Stimulated activated CD4-positive, alpha-beta T cell treated with anti-CD3 and anti-CD28 coated beads, Interleukin-4, amount 100 ng/mL, for 48 hours (primary cell): Measurements from ENCODE around the gene NAALADL2.
"Not testable (repeated sequence)": the region's sequence is repeated elsewhere in the genome, so short reads cannot be mapped to it uniquely, and the experiment has no call there.

Experiments used
- DNase-seq, 2 donors: peaks; one replicate each; pipeline ENCODE4 v3.0.0-alpha.2; 2020; ENCODE audit warnings: low read depth in 2 of 2

NAALADL2 gene

DNA sequence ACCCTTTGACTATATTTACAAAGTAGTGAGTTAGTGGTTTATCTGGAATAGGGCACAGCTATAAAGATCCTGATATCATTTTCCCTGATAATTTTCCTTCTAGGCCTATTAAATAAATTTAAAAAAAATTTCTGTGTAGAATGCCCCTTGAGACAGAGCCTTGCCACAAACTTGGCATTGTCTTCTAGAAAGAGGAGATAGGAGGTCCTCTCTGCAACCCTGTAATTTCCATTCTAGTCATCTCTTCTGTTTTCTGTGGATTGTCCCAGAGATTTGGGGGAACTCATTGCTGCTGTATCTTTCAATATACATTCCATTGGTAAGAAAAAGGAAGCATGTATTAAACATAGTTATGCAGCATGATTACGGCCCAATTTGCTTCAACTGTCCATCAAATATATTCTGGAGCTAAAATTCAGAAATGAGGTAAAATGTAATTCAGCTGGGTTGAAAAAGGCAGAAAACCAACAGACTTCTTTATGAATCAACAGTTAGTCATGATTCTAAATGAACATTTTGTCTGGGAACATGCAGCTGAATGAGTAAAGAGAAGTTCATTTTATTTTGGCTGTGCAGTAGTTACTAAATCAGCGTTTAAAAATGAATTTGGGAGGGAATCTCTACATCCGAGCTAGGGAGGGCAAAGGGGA, 401.1 kb downstream of the NAALADL2 start:
- no peak for DNase-seq

GRCh38 chr3:175266478-175266877, 407.3 kb downstream of the NAALADL2 start:
- DNase-seq = no peak

DNA sequence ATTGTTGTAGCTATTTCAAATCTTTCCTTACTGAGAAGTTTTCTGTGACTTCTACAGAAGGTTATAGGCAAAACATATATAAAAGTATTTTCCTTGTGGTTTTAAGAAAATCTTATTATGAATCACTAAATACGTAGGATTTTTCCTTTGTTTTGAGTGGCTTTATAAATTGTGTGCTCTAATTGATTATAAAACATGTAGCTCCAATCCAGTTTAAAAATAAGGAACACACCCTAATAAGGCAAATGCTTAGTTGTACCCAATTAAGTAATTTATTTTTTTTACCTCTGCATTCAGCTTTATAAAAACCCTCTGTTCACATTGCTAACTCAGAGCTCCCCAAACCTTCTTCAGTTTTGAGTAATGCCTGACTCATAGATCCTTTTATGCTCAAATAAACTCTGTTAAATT, 408.0 kb downstream of the NAALADL2 start:
- DNase-seq = no peak

DNA sequence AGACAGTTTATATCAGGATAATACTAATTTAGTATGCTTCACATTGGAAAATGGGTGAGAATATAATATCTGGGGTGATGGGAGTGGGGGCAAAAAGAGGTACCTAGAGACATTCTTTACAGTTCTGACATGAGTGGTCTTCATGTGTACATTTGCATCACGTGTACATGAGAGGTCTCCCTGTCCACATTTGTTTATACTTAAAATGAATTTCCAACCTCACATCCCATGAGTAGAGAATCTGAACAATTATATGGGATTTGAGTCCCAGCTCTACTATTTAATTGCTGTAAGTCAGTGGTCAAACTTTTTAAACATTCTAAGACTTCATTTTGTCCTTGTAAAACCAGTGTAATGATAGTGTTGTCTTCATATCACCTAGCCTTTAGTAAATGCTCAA, 408.4 kb downstream of the NAALADL2 start:
- DNase-seq = no peak

DNA sequence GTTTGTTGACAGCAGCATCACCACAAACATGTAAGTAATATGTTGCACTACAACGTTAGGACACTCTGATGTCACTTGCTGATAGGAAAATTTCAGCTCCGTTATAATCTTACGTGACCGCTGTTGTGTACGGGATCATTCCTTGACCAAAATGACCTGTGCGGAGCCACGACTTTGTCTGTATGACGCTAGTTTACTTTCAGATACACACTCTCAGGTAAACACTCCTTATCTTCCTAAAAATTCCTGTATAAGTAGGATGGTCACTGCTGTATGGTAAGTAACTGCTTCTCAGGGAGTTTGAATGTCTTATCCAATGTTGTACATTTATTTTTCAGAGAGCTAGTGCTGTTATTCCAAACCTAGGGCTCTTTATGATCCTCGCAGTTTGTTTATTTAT, 410.3 kb downstream of the NAALADL2 start:
- no peak for DNase-seq

DNA sequence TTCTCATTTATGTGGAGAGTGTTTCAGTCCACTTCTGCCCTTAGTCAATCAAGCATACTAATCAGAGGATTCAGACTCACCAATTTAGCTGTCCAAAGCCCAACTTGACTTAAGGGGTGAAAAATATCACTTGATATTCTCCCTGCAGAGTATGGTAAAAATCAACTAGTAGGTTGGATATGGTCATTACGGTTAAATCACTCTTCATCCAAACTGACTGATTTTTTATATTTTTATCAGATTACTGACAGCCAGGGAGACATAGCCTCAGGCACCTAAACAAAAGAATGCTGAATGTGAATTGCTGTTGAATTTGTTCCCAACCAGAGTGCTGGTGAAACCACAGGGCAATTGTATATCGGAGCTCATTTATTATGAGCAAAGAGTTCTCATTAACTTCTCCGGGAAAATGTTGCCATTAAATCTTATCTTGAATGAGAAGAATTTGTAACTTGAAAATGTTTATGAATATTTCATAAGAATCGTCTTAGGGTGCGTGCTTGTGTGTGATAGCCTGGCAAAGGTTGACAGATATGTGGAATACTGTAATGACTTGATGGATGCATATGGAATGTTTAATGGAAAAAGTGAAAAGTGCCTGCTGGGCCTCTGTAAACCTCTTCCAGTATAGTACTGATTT, 411.2 kb downstream of the NAALADL2 start:
- DNase-seq = no peak

DNA sequence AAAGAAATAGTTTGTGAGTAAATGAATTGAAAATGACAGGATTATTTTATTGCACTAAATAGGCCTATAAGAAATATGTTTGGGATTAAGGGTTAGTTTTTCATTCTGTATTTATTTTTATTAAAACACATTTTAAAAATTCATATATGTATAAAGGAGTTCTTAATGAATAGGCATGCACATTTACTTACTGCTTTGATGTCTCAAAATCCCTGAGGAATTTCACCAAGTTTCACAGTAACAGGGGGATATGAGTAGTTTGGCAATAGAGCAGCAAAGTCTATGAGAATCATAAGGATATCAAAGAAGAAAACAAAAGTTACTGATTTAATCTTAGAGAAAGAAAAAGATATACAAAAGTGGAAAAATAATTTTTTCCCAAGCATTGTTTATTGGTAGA, 411.7 kb downstream of the NAALADL2 start:
- no peak for DNase-seq

GRCh38 chr3:175271465-175271864, 412.3 kb downstream of the NAALADL2 start:
- DNase-seq = not testable (repeated sequence)

DNA sequence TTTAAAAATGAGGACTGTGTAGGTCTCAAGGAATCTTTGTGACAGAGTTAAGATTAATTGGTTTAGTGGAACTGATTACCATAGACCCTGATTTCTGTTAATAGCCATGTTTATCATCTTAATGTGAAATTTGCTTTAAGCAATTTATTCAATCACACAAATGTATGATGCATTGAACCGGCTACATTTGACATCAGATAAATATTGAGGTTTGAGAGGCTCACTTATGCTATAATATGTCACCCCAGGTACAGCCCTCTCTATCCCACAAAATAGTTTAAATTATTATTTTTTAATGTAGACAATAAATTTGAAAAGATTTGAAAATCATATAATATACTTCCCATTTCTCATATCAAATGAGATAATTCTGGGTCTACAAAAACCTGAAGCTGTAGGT, 413.3 kb downstream of the NAALADL2 start:
- DNase-seq = no peak

DNA sequence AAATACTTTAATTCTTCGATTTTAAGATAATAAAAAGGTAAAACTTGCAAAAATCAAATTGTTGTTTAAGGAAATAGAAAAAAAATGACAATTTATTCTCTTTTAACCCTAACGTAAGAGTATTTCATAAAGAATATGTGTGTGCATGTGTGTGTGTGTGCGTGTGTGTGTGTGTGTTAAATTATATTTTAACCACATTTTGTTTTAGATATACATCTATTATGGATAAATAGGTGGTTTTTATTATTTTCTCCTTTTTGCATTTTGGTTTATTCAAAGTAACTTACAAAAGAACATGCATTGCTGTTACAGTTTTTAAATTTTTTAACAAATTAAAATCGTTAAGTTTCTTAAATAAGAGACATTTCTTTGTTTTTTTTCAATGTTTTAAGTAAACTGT, 414.4 kb downstream of the NAALADL2 start:
- DNase-seq = no peak

GRCh38 chr3:175274056-175274455, 414.9 kb downstream of the NAALADL2 start:
- no peak for DNase-seq

DNA sequence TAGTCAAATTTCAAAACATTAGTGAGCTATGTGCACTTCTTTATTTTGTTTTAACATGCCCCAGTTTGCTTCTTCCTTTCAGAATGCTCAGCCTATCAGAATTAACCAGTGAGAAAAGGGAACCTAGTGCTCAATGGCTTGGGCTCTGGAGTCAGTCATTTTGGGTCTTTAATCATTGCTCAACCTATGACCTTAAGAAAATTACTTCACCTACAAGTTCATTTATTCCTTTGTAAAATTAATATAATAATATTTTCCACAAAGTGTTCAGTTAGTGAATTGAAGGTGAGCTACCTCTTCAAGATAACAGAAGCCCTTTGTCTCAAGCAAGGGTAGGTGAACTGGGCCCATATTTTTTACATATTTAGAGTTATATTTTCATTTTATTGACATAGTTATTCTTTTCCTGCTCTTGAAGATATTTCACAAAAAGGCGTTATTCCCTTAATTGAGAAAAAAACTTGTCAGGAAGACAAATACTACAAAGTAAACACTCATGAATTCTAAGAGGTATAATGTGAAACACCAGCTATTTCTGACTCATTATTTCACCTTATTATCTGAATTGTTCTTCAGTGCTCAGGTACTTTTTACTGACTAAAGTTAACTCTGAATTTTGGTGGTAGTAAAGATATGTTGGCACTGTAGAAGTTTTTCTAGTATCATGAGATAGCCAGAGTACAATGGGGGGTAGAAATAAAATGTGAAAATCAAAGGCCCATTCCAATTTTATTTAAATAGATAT, 415.5 kb downstream of the NAALADL2 start:
- no peak for DNase-seq

DNA sequence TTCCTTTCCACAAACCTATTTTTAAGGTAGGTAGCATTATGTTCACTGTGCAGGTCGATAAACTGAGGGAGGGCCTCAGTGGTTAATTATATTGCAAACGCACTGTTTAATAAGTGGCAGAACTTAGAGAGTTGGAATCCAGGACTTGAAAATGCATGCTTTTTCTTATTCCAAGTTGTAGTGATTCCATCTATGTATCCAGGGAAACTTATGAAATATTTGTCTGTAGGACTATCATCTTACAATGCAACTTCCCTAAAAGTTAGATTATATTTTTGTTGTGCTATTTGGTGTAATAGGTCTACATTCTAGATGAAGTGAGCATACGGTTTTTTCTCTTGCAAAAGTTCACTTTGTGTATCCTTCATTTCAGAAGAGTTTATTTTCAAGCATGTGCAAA, 419.5 kb downstream of the NAALADL2 start:
- DNase-seq = no peak

DNA sequence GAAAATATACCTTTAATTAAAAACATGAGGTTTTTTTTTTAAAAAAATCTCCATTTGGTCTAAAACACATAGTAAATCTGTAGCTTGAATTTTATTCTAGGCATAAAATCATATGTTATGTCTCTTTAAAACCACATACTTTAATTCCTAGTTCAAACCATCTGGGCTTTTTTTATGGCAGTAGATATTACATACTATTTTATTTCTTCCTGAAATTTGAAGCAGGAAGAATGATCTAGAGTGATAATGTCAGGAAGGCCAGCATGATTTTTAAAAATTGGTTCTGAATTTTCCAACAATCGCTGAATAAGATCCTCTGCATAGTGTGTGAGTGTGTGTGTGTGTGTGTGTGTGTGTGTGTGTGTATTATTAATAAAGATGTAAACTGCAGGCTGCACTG, 420.3 kb downstream of the NAALADL2 start:
- DNase-seq = no peak

- no peak for DNase-seq
Observed at GRCh38 chr3:175279911-175280310, 420.8 kb downstream of the NAALADL2 start.

GRCh38 chr3:175287361-175287963, 428.3 kb downstream of the NAALADL2 start:
- DNase-seq = no peak

GRCh38 chr3:175288621-175289020, 429.5 kb downstream of the NAALADL2 start:
- no peak for DNase-seq

DNA sequence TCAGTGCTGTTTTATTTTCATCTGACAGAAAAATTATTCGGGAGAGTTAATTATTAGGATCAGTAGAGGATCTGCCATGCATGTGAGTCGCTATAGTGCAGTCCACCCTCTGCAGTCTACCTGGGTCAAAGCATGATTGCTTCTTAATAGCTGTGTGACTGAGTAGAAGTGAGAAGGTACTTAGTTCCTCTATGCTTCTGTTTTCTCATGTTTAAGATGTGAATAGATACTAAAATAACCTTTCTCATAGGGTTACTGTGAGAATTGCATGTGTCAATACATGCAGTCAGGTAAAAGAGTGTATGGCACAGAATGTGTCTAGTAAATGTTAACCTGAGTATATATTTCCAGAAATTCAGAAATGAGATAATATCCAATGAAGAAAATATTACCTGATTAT, 435.7 kb downstream of the NAALADL2 start:
- DNase-seq = no peak

- no peak for DNase-seq
Observed at GRCh38 chr3:175295248-175296130, 436.4 kb downstream of the NAALADL2 start.

DNA sequence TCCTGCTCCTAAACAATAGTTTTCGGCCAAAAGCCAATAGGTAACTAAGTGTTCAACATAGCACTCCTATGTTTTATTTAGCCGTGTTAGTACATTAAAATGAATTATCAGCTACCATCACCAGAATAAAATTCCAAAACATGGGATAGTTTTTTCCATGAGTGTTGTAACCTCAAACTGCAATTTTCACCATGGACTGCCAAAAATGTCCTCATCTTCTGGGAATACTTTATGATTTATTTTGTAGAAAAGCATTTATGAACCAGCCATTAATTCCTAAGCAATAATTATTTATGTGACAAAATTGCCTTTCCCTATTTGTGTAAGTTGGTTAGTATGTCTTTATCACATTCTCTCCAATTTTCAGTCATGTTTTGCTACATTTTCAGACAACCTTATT, 438.1 kb downstream of the NAALADL2 start:
- DNase-seq = no peak

DNA sequence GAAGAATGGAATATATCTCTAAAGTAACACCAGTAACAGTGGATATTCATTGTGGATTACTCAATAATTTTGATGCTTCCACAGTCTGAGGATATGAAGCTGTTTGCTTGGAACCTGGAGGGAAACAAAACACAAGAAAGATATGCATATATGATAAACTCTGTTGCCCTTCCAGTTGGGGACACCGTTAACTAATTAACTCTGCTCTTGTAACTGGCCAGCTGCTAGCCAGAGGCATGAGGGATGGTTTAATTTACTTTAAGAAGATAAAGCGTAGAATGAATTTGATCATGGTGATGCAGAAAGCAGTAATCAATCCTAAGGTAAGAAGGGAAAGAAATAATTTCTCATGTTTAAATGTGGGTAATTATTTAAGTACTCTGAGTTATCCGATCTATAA, 442.6 kb downstream of the NAALADL2 start:
- DNase-seq = no peak

GRCh38 chr3:175304404-175304803, 445.3 kb downstream of the NAALADL2 start:
- DNase-seq = no peak
